PFSK-1 (cell line): ENCODE measurements around the gene RIC3.

Experiments used
- FOXP2 ChIP-seq: optimal IDR thresholded peaks from 2 replicates; pipeline ENCODE3; 2011; ENCODE audit warnings: borderline replicate concordance, control low read depth, inconsistent platforms; ENCODE audit not compliant: insufficient read depth; ENCODE audit errors: extremely low read length, extremely low read depth
- POLR2AphosphoS5 ChIP-seq: IDR thresholded peaks from 2 replicates; pipeline ENCODE4 v1.6.1; 2012; ENCODE audit warnings: low read depth, mild to moderate bottlenecking, control low read depth, low read length, moderate library complexity
- SIN3A ChIP-seq: IDR thresholded peaks from 2 replicates; pipeline ENCODE4 v1.6.1; 2012; ENCODE audit warnings: mild to moderate bottlenecking, low read length, moderate library complexity, borderline replicate concordance; ENCODE audit not compliant: insufficient read depth
- TAF1 ChIP-seq: IDR thresholded peaks from 2 replicates; pipeline ENCODE4 v1.6.1; 2012; ENCODE audit warnings: low read length, control low read depth, borderline replicate concordance; ENCODE audit not compliant: insufficient read depth
- TF ChIP-seq, protein P1 (sequence below), 2 experiments: IDR thresholded peaks; 2 replicates each; pipeline versions ENCODE4 v1.6.1 to v1.8.0; 2011 to 2012; ENCODE audit warnings: low read depth in 2 of 2, low read length in 2 of 2, control low read depth in 1 of 2, inconsistent platforms in 1 of 2, mild to moderate bottlenecking in 1 of 2, moderate library complexity in 1 of 2; ENCODE audit not compliant: insufficient read depth in 1 of 2

DNA sequence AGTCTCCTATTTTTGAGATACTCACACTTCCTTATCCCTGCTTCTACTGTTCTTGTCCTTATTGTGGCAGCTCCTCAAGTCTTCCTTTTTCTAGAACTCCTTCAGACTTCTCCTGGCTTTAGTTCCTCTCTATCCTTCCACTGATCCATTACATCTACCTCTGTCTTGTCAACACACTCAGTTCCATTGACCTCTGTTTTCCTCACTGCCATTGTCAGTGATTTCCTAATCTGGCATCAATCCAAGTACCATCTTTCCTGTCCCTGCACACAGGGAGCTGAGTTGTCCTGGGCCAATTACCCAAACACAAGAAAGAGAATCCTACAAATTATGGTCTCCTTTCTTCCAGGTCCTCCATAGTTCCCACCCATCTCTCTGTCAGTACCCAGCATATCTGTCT lies 27.9 kb upstream of the RIC3 start:
- TF ChIP-seq, protein P1, sequence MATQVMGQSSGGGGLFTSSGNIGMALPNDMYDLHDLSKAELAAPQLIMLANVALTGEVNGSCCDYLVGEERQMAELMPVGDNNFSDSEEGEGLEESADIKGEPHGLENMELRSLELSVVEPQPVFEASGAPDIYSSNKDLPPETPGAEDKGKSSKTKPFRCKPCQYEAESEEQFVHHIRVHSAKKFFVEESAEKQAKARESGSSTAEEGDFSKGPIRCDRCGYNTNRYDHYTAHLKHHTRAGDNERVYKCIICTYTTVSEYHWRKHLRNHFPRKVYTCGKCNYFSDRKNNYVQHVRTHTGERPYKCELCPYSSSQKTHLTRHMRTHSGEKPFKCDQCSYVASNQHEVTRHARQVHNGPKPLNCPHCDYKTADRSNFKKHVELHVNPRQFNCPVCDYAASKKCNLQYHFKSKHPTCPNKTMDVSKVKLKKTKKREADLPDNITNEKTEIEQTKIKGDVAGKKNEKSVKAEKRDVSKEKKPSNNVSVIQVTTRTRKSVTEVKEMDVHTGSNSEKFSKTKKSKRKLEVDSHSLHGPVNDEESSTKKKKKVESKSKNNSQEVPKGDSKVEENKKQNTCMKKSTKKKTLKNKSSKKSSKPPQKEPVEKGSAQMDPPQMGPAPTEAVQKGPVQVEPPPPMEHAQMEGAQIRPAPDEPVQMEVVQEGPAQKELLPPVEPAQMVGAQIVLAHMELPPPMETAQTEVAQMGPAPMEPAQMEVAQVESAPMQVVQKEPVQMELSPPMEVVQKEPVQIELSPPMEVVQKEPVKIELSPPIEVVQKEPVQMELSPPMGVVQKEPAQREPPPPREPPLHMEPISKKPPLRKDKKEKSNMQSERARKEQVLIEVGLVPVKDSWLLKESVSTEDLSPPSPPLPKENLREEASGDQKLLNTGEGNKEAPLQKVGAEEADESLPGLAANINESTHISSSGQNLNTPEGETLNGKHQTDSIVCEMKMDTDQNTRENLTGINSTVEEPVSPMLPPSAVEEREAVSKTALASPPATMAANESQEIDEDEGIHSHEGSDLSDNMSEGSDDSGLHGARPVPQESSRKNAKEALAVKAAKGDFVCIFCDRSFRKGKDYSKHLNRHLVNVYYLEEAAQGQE (IDR thresholded peaks at IDR 0.05; ENCODE audit: insufficient read depth in 1 of 2, low read depth in 2 of 2, low read length in 2 of 2), result no peak
- TF ChIP-seq SIN3A, result no peak
- no peak for TF ChIP-seq POLR2AphosphoS5
- TF ChIP-seq TAF1, result no peak
- TF ChIP-seq FOXP2, result no peak
